GM19468 (cell line): ENCODE measurements around the gene KRTAP13-1.

ENCODE experiments used
- ATAC-seq: cut with Tn5 transposase; IDR thresholded peaks from one replicate; pipeline ENCODE4 v1.9.1; 2021; ENCODE audit warnings: mild to moderate bottlenecking, moderate library complexity, moderate number of reproducible peaks; ENCODE audit not compliant: unreplicated experiment; ENCODE audit errors: extremely low read depth

The KRTAP13-1 gene

GRCh38 chr21:30395731-30396130 is at the start of gene KRTAP13-1:
KRTAP13-1 (plus strand) TSS chr21:30396031; CDS start chr21:30396087, 56 bp downstream.
- ATAC-seq = no peak

GRCh38 chr21:30348506-30348905 is 47.3 kb upstream of the KRTAP13-1 start, which contains the start of gene KRTAP23-1:
KRTAP23-1 (minus strand) TSS chr21:30348606; CDS start chr21:30348606, 0 bp downstream.
- no peak for ATAC-seq

- ATAC-seq = no peak
Measured at GRCh38 chr21:30349572-30349971, 46.3 kb upstream of the KRTAP13-1 start.

GRCh38 chr21:30351534-30351933 is 44.3 kb upstream of the KRTAP13-1 start:
- no peak for ATAC-seq

GRCh38 chr21:30354308-30355005 is 41.4 kb upstream of the KRTAP13-1 start:
- ATAC-seq = no peak

- no peak for ATAC-seq
Measured at GRCh38 chr21:30355906-30356305, 39.9 kb upstream of the KRTAP13-1 start.

- ATAC-seq = no peak
Measured at GRCh38 chr21:30372139-30372770, 23.6 kb upstream of the KRTAP13-1 start, which contains the start of gene KRTAP13-2. KRTAP13-2 (minus strand) TSS chr21:30372271; CDS start chr21:30372213, 58 bp downstream.

- ATAC-seq = no peak
Measured at GRCh38 chr21:30382201-30382600, 13.6 kb upstream of the KRTAP13-1 start.

- no peak for ATAC-seq
Measured at GRCh38 chr21:30391492-30392025, 4.3 kb upstream of the KRTAP13-1 start.

- no peak for ATAC-seq
Measured at GRCh38 chr21:30408782-30409494, 13.1 kb downstream of the KRTAP13-1 start.

GRCh38 chr21:30415993-30416392 is 20.2 kb downstream of the KRTAP13-1 start:
- no peak for ATAC-seq

- ATAC-seq = no peak
Measured at GRCh38 chr21:30425826-30426225, 30.0 kb downstream of the KRTAP13-1 start, which contains the start of gene KRTAP13-3. KRTAP13-3 (minus strand) TSS chr21:30425926; CDS start chr21:30425912, 14 bp downstream.

- no peak for ATAC-seq
Measured at GRCh38 chr21:30426731-30427130, 30.9 kb downstream of the KRTAP13-1 start.

GRCh38 chr21:30430170-30430655 is 34.4 kb downstream of the KRTAP13-1 start, which contains the start of gene KRTAP13-4:
KRTAP13-4 (plus strand) TSS chr21:30430220; CDS start chr21:30430276, 56 bp downstream.
- ATAC-seq = no peak

- no peak for ATAC-seq
Measured at GRCh38 chr21:30434033-30434631, 38.3 kb downstream of the KRTAP13-1 start.

GRCh38 chr21:30437010-30437565 is 41.3 kb downstream of the KRTAP13-1 start:
- ATAC-seq = no peak

- no peak for ATAC-seq
Measured at GRCh38 chr21:30439975-30440374, 44.1 kb downstream of the KRTAP13-1 start, which contains the start of gene KRTAP15-1. KRTAP15-1 (plus strand) TSS chr21:30440275; CDS start chr21:30440328, 53 bp downstream.

- ATAC-seq = no peak
Measured at GRCh38 chr21:30443226-30443625, 47.4 kb downstream of the KRTAP13-1 start.

GRCh38 chr21:30444204-30444603 is 48.4 kb downstream of the KRTAP13-1 start:
- ATAC-seq = no peak
